SU-DHL-6 (cell line): Measurements from ENCODE around the gene ERF.

Experiments
- H2AFZ ChIP-seq: fragments of 200-600 bp; sonication (generic); 2 replicates; pipeline ENCODE4 v1.6.1; 2014; ENCODE audit warnings: low read depth, mild to moderate bottlenecking, moderate library complexity, mixed read lengths, antibody characterized with exemption, low read length; ENCODE audit not compliant: severe bottlenecking
- H3F3A ChIP-seq: fragments of 200-600 bp; shearing (Covaris generic); 2 replicates; pipeline ENCODE4 v1.6.0; 2016; ENCODE audit warnings: antibody characterized with exemption, mild to moderate bottlenecking; ENCODE audit not compliant: insufficient read depth
- H3K27ac ChIP-seq: fragments of 200-600 bp; sonication (generic); 2 replicates; pipeline ENCODE4 v1.5.1; 2016; ENCODE audit warnings: low read depth, mild to moderate bottlenecking, low read length, moderate library complexity, mixed read lengths
- H3K27me3 ChIP-seq: fragments of 200-600 bp; sonication (generic), shearing (Covaris generic); 2 replicates; pipeline ENCODE4 v1.6.0; 2014; ENCODE audit warnings: mild to moderate bottlenecking, low read length
- H3K36me3 ChIP-seq: fragments of 200-600 bp; sonication (generic); 2 replicates; pipeline ENCODE4 v1.6.1; 2014; ENCODE audit warnings: mild to moderate bottlenecking, low read length, mixed read lengths
- H3K4me2 ChIP-seq: fragments of 300-600, 200-600 bp; shearing (Covaris generic), sonication (generic); 2 replicates; pipeline ENCODE4 v1.6.0; 2014; ENCODE audit warnings: low read length, low read depth, mild to moderate bottlenecking; ENCODE audit not compliant: poor library complexity, severe bottlenecking
- H3K4me3 ChIP-seq: fragments of 200-600 bp; sonication (generic); 2 replicates; pipeline ENCODE4 v1.5.1; 2014; ENCODE audit warnings: antibody characterized with exemption, low read length, mild to moderate bottlenecking, mixed read lengths; ENCODE audit not compliant: insufficient read depth, poor library complexity, severe bottlenecking
- H3K79me2 ChIP-seq: fragments of 200-600 bp; sonication (generic); 2 replicates; pipeline ENCODE4 v1.6.1; 2014; ENCODE audit warnings: mild to moderate bottlenecking, low read length, moderate library complexity; ENCODE audit not compliant: insufficient read depth
- H3K9ac ChIP-seq: fragments of 200-600 bp; sonication (generic); 2 replicates; pipeline ENCODE4 v1.7.0; 2014; ENCODE audit warnings: mild to moderate bottlenecking, low read length
- H3K9me2 ChIP-seq: fragments of 200-600 bp; sonication (generic); replicated peaks from 2 replicates; pipeline ENCODE4 v1.6.1; 2014; ENCODE audit warnings: low read length; ENCODE audit not compliant: insufficient read depth
- H3K9me3 ChIP-seq: fragments of 200-600 bp; sonication (generic); 2 replicates; pipeline ENCODE4 v1.6.1; 2014; ENCODE audit warnings: low read length, mixed read lengths; ENCODE audit not compliant: insufficient read depth
- H4K20me1 ChIP-seq: fragments of 200-600 bp; sonication (generic); 2 replicates; pipeline ENCODE4 v1.6.1; 2014; ENCODE audit warnings: low read depth, mild to moderate bottlenecking, antibody characterized with exemption, low read length, moderate library complexity, mixed read lengths
- EZH2phosphoT487 ChIP-seq: fragments of 200-600 bp; sonication (generic), shearing (Covaris generic); conservative IDR thresholded peaks from 2 replicates; pipeline ENCODE4 v1.6.1; 2018; ENCODE audit warnings: mild to moderate bottlenecking, antibody characterized with exemption, low read length, moderate library complexity, mixed read lengths
- TF ChIP-seq, protein P1 (sequence below): fragments of 200-600 bp; sonication (generic); IDR thresholded peaks from one replicate; pipeline ENCODE4 v1.5.1; 2017; ENCODE audit warnings: antibody characterized with exemption, mild to moderate bottlenecking, low read length, moderate library complexity; ENCODE audit not compliant: insufficient read depth, poor library complexity, severe bottlenecking

ERF gene

DNA sequence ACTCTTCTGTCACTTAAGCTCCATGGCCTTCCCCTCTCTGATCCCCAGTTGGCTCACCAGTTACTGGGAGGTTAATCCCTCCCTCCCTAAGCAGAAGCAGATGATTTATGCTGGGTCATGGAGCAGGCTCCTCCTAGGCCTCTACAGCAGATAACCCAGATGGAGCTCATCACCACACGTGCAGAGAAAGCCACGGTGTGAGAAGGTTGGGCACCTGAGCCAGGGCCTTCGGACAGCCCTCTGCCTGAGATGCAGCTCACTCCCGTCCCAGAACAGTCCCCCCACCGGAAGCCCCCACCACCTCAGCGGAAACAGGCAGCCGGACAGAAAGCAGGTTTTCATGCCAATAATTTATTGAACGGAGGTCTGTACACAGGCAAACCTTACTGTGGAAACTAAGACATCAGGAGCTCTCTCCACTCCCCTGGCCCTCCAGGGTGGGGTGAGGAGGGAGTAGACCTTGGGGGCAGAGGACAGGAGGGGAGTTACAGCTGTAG, 25.0 kb downstream of the ERF start:
- Histone ChIP-seq H3K27me3 (no peaks in the 10 kb centered on the region), H3K9me2 (no peaks in the 10 kb centered on the region), H4K20me1 (0 out of 2 replicates have a peak, but pooled peaks cover 4% of the 10 kb centered on the region), H3K4me2 (no peak overlapping the region), H3K79me2 (no peaks in the 10 kb centered on the region), H3K4me3 (no peak overlapping the region), H3K36me3 (no peaks in the 10 kb centered on the region; the same call in 1 of the 2 replicates), H2AFZ (no peak overlapping the region), H3K9ac (no peak overlapping the region), H3K9me3 (no peaks in the 10 kb centered on the region), H3F3A (peaks cover 10% of the 10 kb centered on the region; the same call in 1 of the 2 replicates), H3K27ac (no peak overlapping the region)
- TF ChIP-seq EZH2phosphoT487: no peak
- TF ChIP-seq, protein P1, sequence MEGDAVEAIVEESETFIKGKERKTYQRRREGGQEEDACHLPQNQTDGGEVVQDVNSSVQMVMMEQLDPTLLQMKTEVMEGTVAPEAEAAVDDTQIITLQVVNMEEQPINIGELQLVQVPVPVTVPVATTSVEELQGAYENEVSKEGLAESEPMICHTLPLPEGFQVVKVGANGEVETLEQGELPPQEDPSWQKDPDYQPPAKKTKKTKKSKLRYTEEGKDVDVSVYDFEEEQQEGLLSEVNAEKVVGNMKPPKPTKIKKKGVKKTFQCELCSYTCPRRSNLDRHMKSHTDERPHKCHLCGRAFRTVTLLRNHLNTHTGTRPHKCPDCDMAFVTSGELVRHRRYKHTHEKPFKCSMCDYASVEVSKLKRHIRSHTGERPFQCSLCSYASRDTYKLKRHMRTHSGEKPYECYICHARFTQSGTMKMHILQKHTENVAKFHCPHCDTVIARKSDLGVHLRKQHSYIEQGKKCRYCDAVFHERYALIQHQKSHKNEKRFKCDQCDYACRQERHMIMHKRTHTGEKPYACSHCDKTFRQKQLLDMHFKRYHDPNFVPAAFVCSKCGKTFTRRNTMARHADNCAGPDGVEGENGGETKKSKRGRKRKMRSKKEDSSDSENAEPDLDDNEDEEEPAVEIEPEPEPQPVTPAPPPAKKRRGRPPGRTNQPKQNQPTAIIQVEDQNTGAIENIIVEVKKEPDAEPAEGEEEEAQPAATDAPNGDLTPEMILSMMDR: no peak

DNA sequence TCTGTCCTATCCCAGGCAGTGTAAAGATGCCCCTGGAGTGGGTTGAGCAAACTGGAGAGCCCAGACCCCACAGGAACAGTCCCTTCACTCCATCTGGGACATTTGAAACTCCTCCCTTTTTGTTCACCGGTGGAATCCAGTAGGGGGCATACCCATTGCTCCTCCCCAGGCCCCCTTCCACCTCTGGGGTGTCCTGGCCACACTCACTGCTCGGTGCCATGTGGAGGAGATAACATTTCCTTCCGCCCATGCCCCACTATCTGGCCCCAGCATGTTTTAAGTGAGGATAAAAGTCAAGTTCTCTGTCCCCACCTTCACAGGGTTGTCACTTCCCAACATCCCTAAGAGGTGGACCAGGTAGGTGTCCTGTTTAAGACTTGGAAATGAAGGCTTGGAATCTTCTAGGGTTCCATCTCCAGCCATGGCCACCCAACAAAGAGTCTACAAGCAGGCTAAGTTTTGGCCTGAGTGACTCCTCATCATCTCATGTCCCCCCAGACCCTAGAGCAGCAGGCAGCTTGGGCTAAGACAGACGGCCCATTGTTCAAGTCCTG, 25.6 kb downstream of the ERF start:
- H3K36me3 ChIP-seq: no peaks in the 10 kb centered on the region; the same call in 1 of the 2 replicates
- no peak overlapping the region for H3K9ac ChIP-seq
- H4K20me1 ChIP-seq: 0 out of 2 replicates have a peak, but pooled peaks cover 4% of the 10 kb centered on the region

DNA sequence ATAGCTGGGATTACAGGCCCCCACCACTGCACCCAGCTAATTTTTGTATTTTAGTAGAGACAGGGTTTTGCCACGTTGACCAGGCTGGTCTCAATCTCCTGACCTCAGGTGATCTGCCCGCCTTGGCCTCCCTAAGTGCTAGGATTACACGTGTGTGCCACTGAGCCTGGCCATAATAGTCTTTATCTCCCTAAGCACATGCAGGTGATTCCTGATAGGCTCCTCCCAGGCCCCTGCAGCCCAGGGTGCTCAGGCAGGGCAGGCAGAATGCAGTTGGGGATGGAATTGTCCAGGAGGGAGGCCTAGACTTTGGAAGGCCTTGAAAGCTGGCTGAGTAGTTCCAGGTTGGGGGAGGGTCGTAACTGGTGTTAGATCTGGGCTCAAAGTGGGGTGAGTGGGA, 26.3 kb downstream of the ERF start:
- H4K20me1 ChIP-seq: 0 out of 2 replicates have a peak, but pooled peaks cover 4% of the 10 kb centered on the region

More for the DNA sequence above, 25.6 kb downstream of the ERF start:
- H3K27me3 ChIP-seq: no peaks in the 10 kb centered on the region
- H3K79me2 ChIP-seq: no peaks in the 10 kb centered on the region
- H3K4me3 ChIP-seq: no peak overlapping the region
- peaks cover 10% of the 10 kb centered on the region; the same call in 1 of the 2 replicates for H3F3A ChIP-seq
- H3K4me2 ChIP-seq: no peak overlapping the region
- H2AFZ ChIP-seq: no peak overlapping the region
- no peaks in the 10 kb centered on the region for H3K9me2 ChIP-seq
- no peak overlapping the region for H3K27ac ChIP-seq
- H3K9me3 ChIP-seq: no peaks in the 10 kb centered on the region
- TF ChIP-seq EZH2phosphoT487: no peak
- TF ChIP-seq, protein P1: no peak

More for the DNA sequence above, 26.3 kb downstream of the ERF start:
- no peaks in the 10 kb centered on the region for H3K9me3 ChIP-seq
- no peak overlapping the region for H3K9ac ChIP-seq
- no peaks in the 10 kb centered on the region for H3K79me2 ChIP-seq
- no peaks in the 10 kb centered on the region for H3K9me2 ChIP-seq
- H3K36me3 ChIP-seq: no peaks in the 10 kb centered on the region; the same call in 1 of the 2 replicates
- H3K27me3 ChIP-seq: no peaks in the 10 kb centered on the region
- peaks cover 10% of the 10 kb centered on the region; the same call in 1 of the 2 replicates for H3F3A ChIP-seq
- H3K27ac ChIP-seq: no peak overlapping the region
- no peak for TF ChIP-seq EZH2phosphoT487
- TF ChIP-seq, protein P1: no peak
- no peak overlapping the region for H3K4me3 ChIP-seq
- H3K4me2 ChIP-seq: no peak overlapping the region
- no peak overlapping the region for H2AFZ ChIP-seq
